Osteoblast (primary cell): ENCODE measurements around the gene AKT3. TPM values are rescaled to one million over a fixed set of nuclear protein-coding genes. Genes with fewer than 3 reads are reported as not detected.

Experiments used
- DNase-seq: peaks from one replicate; pipeline ENCODE4 v3.0.0; 2011; ENCODE audit warnings: low spot score, mixed read lengths; ENCODE audit not compliant: insufficient read length; ENCODE audit errors: missing footprints
- H2AFZ ChIP-seq: 2 replicates; pipeline ENCODE4 v1.6.0; 2011; ENCODE audit warnings: mild to moderate bottlenecking, low read length
- H3K27ac ChIP-seq: 2 replicates; pipeline ENCODE4 v1.5.1; 2011; ENCODE audit warnings: mild to moderate bottlenecking, low read depth, low read length, moderate library complexity
- H3K27me3 ChIP-seq: 2 replicates; pipeline ENCODE4 v1.6.0; 2012; ENCODE audit warnings: mild to moderate bottlenecking, control low read depth, inconsistent platforms, low read length, moderate library complexity; ENCODE audit not compliant: insufficient read depth
- H3K36me3 ChIP-seq: 2 replicates; pipeline ENCODE4 v1.5.1; 2011; ENCODE audit warnings: mild to moderate bottlenecking, low read length, control low read depth, moderate library complexity; ENCODE audit not compliant: insufficient read depth
- H3K4me1 ChIP-seq: 2 replicates; pipeline ENCODE4 v1.5.1; 2011; ENCODE audit warnings: mild to moderate bottlenecking, low read length, control low read depth, moderate library complexity; ENCODE audit not compliant: insufficient read depth
- H3K4me2 ChIP-seq: 2 replicates; pipeline ENCODE4 v1.6.0; 2011; ENCODE audit warnings: mild to moderate bottlenecking, low read length; ENCODE audit not compliant: insufficient read depth
- H3K4me3 ChIP-seq: fragments of 200-600 bp; sonication (generic); 3 replicates; pipeline ENCODE4 v1.5.1; 2012; ENCODE audit warnings: mild to moderate bottlenecking, low read length, inconsistent platforms; ENCODE audit not compliant: insufficient read depth
- H3K79me2 ChIP-seq: 2 replicates; pipeline ENCODE4 v1.6.0; 2012; ENCODE audit warnings: mild to moderate bottlenecking, low read length, control low read depth, inconsistent platforms; ENCODE audit not compliant: insufficient read depth
- H3K9me3 ChIP-seq: 2 replicates; pipeline ENCODE4 v1.5.1; 2011; ENCODE audit warnings: low read depth, low read length, control low read depth
- H4K20me1 ChIP-seq: 2 replicates; pipeline ENCODE4 v1.6.0; 2012; ENCODE audit warnings: mild to moderate bottlenecking, low read length, control low read depth; ENCODE audit not compliant: insufficient read depth
- total RNA-seq: library from RNA; depleted of rRNA; stranded (reverse); fragments of >200 nt; gene quantifications from 2 replicates; pipeline ENCODE4 v1.2.3, GENCODE V29; 2012
- TF ChIP-seq, protein P1 (sequence below): IDR thresholded peaks from 2 replicates; pipeline ENCODE4 v1.5.1; 2011; ENCODE audit warnings: mild to moderate bottlenecking, low read depth, low read length, moderate library complexity; ENCODE audit errors: extremely low read depth

Gene AKT3
- total RNA-seq, 1 donor: 38.7 TPM

DNA sequence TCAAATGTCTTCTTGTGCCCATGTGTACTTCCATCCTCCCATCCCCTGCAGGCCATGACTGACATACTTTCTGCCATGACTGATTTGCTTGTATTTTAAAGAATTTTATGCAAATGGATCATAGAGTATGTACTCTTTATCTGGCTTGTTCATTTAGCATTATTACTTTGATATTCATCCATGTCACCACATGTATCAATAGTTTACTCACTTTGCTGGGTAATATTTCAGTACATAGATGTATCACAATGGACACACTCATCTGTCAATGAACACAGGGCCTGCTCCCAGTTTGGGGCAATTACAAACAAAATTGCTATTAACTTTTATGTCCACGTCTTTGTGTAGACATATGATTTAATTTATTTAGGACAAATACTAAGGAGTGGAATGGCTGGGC, 335.1 kb downstream of the AKT3 start:
- DNase-seq: no peak
- peaks cover 15% of the 10 kb centered on the region for H3K4me1 ChIP-seq
- H3K4me2 ChIP-seq: no peak overlapping the region
- no peaks in the 10 kb centered on the region for H3K27me3 ChIP-seq
- H2AFZ ChIP-seq: no peak overlapping the region
- H4K20me1 ChIP-seq: peaks cover 3% of the 10 kb centered on the region
- H3K79me2 ChIP-seq: no peaks in the 10 kb centered on the region
- H3K36me3 ChIP-seq: peaks cover 28% of the 10 kb centered on the region
- H3K4me3 ChIP-seq: no peak overlapping the region
- TF ChIP-seq, protein P1, sequence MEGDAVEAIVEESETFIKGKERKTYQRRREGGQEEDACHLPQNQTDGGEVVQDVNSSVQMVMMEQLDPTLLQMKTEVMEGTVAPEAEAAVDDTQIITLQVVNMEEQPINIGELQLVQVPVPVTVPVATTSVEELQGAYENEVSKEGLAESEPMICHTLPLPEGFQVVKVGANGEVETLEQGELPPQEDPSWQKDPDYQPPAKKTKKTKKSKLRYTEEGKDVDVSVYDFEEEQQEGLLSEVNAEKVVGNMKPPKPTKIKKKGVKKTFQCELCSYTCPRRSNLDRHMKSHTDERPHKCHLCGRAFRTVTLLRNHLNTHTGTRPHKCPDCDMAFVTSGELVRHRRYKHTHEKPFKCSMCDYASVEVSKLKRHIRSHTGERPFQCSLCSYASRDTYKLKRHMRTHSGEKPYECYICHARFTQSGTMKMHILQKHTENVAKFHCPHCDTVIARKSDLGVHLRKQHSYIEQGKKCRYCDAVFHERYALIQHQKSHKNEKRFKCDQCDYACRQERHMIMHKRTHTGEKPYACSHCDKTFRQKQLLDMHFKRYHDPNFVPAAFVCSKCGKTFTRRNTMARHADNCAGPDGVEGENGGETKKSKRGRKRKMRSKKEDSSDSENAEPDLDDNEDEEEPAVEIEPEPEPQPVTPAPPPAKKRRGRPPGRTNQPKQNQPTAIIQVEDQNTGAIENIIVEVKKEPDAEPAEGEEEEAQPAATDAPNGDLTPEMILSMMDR: no peak
- no peak overlapping the region for H3K27ac ChIP-seq
- peaks cover 4% of the 10 kb centered on the region for H3K9me3 ChIP-seq

DNA sequence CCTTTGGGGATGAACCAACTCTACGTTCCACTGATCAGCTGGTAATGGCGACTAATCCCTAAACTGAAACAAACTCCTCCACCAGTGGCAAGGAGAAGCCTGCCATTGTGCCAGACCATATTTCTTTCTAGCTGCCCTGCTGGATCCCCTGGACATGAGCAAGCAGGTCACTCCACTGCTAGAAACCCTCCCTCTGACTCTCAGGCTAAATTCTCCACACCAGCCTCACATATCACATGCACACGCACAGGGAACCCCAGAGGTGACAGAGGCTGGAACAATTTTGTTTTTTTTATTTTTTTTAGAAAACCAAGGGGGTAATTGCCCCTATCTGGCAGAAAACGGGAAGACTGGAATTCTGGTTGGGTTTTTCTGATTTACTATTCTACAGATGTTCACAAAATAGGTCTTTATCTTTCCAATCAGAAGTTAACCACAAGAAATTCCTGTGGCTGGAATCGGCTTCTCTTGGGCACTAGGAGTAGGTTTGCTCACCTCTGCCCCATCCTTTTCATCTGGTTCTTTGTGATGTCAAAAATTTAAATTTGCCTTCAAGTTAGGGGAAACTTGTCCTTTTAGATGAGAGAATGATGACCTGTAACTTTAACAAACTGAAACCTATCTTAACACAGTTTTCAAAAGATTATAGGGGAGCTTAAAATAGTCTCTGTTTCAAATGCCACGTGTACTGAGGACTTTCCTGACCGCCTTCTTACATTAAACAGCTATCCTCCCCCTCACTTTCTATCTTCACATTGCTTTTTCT, 336.1 kb downstream of the AKT3 start:
- Histone ChIP-seq H3K9me3 (peaks cover 4% of the 10 kb centered on the region), H3K79me2 (no peaks in the 10 kb centered on the region), H2AFZ (no peak overlapping the region), H3K4me3 (no peak overlapping the region), H3K36me3 (peaks cover 28% of the 10 kb centered on the region), H4K20me1 (peaks cover 3% of the 10 kb centered on the region), H3K4me1 (peaks cover 15% of the 10 kb centered on the region), H3K27ac (peak overlapping the region; percentile 5), H3K27me3 (no peaks in the 10 kb centered on the region), H3K4me2 (peak overlapping the region; percentile 58)
- TF ChIP-seq, protein P1: no peak
- no peak for DNase-seq

DNA sequence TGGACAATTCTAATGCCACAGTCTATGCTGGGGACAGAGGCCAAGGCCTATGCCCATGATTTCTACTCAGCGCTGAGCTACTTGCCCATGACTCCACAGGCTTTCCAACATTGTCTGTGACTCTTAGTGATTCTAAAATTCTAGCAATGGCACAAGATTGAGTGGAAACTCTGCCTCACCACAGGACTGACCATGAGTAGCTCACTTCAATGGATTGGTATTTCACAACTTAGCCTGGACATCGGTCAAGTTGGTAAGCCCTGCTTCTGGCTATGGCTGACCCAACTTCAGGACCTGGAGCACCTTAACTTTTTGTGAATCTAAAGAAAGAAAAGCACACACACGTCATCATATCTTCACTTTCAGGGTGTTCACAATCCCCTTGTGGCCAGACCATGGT, 339.1 kb downstream of the AKT3 start:
- Histone ChIP-seq H4K20me1 (peaks cover 3% of the 10 kb centered on the region), H3K4me3 (no peak overlapping the region), H3K9me3 (no peaks in the 10 kb centered on the region), H3K27ac (no peak overlapping the region), H3K4me2 (no peak overlapping the region), H2AFZ (no peak overlapping the region), H3K36me3 (peaks cover 19% of the 10 kb centered on the region), H3K79me2 (no peaks in the 10 kb centered on the region), H3K4me1 (peaks cover 19% of the 10 kb centered on the region), H3K27me3 (no peaks in the 10 kb centered on the region)
- no peak for DNase-seq
- TF ChIP-seq, protein P1: no peak

DNA sequence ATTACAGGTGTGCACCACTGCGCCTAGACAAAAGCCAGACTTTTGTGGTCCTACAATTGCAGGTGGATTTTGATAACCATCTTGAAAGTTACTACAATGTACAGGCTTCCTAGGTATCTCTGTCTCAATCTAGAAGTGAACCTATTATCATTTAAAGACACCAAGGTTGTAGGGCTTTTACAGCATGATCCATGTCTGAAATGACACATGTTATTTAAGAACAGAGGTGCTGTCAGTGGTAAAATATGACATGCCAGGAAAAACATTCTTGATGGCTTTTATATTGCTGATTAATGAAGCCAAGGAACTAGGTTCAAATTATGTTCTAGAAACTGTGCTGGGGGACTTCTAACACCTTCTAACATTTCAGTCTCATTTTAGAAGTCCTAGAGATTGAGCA, 341.1 kb downstream of the AKT3 start:
- Histone ChIP-seq H3K4me2 (no peak overlapping the region), H2AFZ (no peak overlapping the region), H3K36me3 (peaks cover 19% of the 10 kb centered on the region), H3K9me3 (no peaks in the 10 kb centered on the region), H3K27ac (no peak overlapping the region), H3K27me3 (no peaks in the 10 kb centered on the region), H3K4me3 (no peak overlapping the region), H3K79me2 (no peaks in the 10 kb centered on the region), H3K4me1 (peaks cover 12% of the 10 kb centered on the region), H4K20me1 (peaks cover 3% of the 10 kb centered on the region)
- DNase-seq: no peak
- TF ChIP-seq, protein P1: no peak
